Activated CD4-positive, alpha-beta T cell treated with anti-CD3 and anti-CD28 coated beads, Interleukin-2, amount 50 U/mL, for 1 hour (primary cell): ENCODE measurements around the gene DEXI.
"Not testable (repeated sequence)": the region's sequence is repeated elsewhere in the genome, so short reads cannot be mapped to it uniquely, and the experiment has no call there.

Experiments used
- DNase-seq: peaks from one replicate; pipeline ENCODE4 v3.0.0-alpha.2; 2020

DEXI gene

DNA sequence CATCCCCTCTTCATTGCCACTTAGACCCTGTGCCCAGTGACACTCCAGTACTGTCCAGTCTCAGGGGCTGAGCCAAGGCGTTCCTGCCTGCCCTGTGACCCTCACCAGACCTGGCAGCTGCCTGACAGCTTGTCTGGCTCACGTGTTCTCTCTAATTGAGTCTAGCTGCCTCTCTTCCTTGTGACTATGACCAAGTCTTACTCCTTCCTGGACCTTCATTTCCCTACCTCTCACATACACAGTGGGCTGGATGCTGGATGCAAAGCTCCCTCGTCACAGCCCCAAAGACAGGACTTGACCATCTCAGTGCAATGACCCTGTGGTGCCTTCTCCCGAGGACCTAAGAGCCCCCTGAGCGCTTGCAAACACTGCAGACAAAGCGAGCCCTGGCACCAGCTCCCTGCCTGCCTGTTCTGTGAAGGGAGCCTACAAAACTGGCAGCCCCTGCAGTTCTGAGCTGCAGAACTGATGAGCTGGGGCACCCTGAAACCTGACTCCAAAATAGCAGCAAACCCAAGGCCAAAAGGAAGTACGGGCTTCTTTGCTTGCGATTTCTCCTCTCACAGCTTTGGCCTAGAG lies 1.7 kb downstream of the DEXI start:
- DNase-seq, result no peak

DNA sequence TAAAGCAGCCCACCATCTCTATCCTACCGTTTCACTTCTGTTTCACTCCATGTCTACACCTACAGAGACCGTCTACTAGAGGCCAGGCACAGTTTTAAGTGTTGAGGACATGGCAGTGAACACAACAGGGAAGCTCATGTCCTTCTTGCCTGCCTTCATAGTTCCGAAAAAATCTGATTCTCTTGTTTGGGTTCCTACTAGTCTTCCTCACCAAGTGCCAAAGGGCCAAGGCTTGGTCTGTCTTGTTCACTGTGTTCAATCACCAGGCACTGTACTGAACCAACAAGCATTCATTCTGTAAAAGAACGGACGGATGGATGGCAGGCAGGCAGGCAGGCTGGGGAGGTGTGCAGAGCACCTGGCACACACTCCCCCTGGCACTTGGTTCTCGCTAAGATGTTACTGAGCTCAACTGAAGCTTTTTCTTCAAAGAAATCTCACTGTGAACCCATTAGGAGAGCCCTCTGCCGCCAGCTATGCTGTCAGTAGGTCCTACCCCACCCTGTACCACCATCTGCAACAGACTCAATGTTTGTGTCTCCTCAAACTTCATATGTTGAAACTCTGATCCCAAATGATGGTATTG lies 2.5 kb downstream of the DEXI start:
- DNase-seq, result no peak

DNA sequence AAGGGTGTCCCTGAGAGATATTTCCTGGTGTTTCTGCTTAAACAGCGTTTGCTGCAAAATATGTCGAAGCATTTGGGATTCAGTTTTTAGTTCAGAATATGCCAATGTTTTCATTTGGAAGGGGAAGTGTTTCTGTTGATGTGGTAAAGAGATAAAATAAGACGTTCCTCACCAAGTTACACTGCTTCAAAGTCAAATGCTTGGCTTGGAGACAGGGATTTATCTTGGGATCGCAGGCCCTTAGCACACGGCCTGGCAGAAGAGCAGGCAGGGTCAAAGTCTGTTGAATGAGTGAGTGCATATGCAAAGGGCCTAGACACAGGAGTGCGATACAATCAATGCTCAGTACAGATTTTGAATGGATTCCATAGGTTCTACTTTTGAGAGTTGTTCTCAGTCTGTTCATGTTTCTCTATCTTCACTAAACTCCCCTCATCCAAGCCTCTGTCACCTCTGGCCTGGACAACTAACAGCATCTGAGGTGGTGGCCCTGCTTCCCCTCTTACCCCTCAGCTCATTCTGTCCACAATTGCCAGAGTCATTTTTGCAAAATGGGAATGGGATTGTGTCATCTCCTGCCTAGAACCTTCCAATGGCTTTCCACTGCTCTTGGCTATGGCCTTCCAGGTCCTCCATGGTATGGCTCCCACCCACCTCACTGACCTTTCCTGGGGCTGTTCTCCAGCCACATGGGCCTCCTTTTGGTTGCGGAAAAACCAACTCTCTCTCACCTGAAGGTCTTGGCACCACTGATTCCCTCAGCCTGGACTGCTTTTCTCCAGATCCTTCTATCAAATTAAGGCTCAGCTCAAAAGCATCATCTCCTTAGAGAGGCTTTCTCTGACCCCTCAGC lies 3.2 kb downstream of the DEXI start:
- DNase-seq, result no peak

DNA sequence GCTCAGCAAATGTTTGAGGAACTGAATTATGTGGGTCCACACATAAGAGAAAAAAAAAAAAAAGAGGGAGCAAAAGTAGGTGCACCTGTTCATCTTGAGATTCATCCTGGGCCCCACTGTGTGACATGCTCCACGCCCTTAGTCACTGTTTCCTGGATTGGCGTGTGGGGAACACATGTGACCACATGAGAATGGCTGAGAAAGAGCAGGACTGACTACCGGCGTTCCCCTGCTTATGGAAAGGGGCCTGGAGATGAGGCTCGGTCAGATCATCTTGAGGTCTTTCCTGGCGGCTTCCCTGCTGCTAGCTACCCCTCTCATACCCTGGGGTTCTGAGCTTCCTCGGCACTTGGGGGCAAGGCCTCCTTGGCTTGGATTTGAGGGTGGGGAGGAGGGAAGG lies 3.9 kb downstream of the DEXI start:
- DNase-seq, result no peak

DNA sequence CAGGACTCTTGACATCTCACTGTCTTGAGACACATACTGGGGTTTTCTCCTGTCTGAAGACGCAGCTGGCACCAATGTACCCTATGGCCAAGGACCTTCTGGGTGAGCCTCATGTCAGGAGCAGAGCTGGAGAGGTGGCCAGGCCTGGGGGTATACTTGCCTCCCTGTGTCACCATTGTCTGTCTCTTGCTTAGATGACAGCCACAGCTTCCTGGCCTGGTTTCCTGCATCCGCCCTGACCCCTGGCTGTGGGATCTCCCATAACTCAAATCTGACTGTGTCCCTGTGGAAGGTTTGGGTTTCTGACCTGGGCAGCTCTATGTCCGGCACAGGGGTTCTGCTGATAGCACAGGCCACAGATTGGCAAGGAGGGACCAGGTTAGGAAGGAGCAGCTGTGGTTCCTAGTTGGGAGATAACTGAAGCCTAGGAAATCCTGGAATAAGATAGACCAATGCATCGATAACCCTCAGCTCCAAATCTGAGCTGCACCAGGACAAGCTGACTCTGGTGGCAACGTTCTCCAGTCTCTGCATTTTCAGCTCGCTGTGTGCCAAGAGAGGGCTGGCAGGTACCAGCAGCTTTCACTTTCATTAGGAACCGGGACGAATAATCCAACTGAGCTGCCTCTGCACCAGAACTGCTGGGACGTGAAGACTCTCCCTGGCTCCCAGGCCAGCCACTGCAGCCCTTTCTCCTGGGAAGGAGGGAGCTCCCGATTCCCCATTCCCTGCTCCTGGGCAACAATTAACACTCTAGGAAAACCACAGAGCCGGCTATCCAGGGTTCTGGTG lies 5.0 kb downstream of the DEXI start:
- no peak for DNase-seq

DNA sequence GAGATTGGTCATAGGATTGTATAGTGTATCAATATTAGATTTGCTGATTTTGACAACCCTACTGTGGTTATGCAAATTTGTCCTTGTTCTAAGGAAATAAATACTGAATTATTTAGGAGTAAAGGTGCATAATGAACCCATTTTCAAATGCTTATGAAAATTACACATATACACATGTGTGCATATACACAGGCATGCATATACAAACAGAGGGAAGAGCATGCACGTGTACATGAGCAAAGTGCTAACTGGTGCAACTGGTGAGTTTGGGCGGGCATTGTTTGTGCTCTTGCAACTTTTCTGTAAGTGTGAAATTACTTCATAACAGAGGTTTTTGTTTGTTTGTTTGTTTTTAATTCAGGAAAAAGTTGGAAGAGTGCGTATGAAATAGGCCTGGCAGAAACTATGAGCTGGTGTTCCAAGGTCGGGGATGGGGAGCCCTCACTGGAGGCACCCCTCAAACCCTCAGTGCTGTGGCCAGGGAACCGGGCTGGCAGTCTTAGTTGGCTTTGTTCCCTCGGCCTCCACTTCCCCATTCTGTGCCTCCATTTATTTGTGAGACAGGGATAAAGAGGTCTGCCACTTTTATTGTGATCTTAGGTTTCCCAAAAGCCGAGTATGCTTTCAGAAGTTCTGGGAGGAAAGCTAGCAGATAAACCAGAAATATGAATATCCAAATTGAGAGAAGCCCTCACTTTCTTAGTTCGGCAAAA lies 5.8 kb downstream of the DEXI start:
- DNase-seq, result no peak

DNA sequence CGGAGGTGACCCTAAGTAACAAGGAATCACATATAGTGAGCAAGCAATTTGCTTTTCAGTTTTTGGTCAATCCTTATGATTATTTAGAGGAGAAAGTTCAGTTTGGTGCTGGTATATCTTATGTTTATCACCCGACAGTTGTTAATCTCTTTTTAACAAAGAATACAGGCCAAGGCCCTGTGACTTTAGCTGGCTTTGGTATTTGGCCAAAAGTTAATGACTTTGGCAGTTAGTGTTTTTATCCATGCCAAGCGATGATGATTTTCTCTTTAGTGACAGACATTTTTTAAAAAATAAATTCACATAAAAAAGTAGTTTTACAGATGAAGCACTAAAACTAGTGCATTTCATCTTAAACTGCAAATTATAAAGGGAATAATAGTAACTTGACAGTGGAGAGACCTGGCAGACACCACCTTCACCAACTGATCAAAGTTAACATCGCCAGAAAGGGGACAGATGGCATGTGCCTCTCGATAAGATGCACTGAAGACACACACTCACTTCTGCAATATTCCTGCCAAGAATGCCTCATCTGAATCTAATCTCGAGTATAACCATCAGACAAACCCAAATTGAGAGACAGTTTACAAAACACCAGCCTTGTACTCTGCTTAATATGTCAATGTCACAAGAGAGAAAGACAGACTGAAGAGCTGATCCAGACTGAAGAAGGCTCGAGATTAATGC lies 6.9 kb downstream of the DEXI start:
- no peak for DNase-seq

DNA sequence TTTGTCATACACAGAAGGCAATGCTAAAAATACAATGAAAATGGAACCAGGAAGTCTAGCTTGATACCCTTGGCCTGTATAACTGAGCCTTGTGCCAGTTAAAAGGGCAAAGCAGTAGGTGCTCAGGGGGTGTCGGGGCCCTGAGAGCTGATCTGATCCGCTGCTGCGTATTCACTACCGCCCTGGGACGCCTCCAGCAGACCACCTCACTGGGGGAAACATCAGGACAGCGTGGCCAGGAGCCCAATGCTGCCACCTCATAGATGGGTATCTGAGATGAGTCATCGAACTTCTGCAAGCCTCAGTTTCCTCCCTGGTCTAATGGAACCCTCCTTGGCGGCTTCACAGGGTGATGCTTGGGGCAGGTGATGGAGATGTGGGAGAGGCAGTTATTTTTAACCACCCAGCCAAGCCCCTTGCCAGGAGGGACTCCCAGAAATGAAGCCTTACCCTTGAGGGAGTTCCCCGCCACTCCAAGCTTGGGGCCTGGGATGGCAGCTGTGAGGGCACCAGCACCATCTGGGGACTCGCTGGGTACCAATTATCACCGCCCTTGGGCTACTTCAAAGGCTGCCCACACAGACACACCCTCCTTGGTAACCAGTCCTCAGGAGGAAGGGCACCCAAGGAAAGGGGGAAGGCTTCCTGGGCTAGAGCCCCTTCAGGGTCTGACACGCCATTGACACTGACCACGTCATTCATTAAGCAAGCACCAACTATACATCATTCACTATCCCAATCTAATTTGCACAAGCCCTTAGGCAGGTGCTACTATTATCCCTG lies 7.8 kb downstream of the DEXI start:
- DNase-seq, result no peak

DNA sequence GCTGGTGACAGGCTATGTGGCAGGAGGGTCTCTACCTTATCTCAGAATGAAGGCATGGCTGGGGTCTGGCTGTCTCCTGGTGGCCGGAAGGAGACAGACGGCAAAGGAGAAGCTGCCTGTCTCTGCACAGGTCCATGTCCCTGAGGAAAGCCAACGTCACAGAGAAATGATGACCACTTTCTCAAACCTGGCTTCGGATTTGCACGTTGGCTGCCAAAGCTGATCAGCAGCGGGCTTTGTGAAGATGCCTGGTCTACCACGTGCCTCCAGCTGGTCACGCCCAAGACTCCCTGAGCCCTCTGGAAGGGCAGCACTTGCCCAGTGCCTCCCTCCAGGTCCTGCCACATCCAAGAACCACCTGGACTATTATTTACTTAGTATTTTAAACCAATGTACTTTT lies 8.4 kb downstream of the DEXI start:
- no peak for DNase-seq

DNA sequence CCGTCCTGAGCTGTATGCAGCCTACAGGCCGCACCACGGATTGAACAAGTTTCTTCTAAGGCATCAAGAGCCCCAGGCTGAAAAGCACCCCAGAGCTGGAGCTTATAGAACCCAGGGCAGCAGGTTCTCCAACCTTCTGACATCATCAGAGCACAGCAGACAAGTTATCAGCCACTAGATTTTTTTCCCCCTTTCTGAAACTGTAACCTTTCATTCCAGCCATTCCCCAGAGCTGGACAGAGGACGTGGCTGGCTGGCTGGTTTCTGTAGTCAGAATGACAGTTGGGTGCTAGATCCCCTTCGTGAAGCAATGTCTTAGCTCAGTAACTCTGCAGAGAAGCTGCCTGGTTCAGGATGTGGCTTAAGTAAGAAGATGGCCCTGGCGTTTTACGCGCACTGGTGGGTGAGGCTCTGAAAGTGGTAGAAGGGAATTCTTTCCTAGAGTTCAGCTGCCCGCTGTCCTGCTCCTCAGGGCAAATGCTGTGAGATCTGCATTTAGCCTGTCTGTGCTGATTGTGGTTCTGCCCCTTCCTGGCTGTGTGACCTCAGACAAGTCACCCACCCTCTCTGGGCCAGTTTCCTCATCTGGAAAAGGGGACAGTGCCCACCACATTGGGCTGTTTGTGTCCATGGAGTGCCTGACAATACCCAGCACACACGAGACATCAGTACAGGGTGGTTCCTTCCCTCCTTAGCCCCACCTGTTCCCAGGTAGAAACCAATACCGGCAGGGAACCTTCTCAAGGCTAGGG lies 9.1 kb downstream of the DEXI start:
- no peak for DNase-seq

DNA sequence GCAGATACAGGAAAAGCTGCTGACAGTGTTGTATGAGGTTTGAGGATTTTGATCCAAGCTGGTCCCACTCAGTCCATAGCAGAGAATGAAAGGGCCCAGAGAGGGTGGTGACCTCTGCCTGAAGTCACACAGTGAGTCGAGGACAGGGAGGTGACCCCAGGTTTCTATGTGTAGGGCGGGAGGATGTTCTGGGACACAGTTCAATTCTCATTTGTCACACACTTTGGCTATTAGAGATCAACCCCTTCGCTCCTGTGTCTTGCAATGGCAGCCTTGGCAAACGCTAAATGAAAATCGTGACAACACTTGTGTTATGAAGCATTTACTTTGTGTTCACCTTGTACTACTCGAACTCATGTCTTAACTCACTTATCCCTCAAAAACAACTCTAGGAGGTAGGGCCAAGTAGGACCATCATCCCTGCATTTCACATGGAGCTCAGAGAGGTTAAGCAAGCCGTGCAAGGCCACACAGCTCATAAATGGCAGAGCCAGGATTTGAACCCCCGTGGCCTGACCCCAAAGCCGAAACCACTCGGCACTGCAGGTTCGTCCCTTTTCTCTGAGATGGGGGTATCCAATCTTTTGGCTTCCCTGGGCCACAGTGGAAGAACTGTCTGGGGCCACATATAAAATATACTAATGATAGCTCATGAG lies 10.2 kb downstream of the DEXI start:
- DNase-seq, result no peak

DNA sequence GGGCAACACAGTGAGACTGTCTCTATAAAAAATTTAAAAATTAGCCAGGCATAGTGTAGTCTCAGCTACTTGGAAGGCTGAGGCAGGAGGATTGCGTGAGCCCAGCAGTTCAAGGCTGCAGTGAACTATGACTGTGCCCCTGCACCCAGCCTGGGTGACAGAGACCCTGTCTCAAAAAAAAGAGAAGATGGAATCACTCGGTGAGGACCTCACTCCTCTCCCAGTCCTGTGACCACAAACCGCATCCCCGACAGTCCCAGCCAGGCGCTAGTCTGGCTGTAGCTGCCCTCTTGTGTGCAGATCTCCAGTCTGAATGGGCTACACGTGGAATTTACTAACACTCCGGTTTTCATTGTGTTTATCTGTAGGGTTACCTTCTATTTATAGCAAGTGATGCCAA lies 11.1 kb downstream of the DEXI start:
- no peak for DNase-seq

DNA sequence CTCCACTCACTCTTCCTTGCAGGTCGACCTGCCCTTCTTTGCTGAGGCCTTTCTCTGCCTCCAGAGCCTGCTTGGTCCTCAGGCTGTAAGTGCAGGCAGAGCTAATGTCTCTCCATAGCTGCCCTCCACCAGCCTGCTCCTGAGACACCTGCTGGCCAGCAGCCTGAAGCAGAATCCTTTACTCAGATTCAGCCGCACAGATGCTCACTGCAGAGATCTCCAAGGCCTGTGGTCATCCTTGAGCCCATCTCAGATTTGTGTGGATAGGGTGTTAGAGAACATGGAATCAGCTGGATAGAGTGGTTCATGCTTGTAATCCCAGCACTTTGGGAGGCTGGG lies 11.5 kb downstream of the DEXI start:
- no peak for DNase-seq

DNA sequence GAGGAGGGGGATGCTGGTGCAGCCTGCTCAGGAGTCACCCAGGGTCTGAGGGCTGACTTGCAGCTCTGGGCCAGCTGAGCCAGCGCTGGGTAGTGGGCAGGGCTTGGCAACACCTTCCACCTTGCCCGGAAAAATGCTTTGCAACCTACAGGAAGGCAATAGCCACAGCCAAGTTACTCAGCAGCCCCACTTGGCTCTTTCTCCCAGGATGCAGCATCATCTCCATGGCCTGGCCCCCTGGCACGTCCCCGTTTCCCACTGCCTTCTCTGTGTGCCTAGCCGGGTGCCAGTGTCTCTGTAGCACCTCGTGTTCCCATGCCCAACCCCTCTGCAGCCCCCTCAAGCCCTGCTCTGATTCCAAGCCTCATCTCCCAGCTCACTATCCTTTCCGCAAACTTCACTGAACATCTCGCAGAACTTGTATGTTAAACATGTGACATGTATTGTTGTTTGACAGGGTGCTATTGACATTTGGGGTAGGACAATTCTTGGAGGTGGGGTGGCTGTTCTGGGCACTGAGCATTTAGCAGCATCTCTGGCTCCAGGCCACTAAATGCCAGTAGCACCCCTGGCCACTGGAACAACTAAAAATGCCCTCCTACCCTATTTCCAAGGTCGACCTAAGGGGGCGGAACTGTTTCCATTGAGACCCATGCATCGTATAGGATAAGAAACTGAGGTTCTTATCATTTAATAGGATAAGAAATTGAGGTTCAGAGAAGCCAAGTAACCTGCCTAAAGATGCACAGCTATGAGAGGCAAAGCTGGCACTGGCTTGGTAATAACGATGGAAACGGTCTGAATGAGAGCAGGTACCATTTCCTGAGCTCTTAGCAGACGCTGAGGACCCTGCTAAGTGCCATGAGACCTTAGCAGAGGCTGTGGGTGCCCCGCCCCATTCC lies 12.2 kb downstream of the DEXI start:
- no peak for DNase-seq

DNA sequence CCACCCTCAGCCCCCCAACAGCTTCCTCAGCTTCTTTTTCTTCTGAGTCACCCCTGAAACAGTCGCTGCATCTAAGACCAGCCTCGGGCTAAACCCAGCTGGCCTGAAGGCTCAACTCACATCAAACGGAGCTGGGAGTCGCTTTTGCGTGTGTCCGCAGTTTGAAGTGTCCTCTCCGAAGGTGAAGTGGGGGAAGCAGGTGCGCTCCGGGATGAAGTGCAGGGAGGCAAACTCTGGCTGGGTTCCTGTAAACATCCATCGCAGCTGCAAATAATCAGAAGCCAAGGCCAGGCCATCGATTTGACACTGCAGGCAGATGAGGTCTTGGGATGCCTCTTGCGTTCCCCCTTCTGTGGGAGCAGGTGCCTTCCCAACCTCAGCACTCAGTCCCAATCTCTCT lies 13.2 kb downstream of the DEXI start:
- DNase-seq, result not testable (repeated sequence)

DNA sequence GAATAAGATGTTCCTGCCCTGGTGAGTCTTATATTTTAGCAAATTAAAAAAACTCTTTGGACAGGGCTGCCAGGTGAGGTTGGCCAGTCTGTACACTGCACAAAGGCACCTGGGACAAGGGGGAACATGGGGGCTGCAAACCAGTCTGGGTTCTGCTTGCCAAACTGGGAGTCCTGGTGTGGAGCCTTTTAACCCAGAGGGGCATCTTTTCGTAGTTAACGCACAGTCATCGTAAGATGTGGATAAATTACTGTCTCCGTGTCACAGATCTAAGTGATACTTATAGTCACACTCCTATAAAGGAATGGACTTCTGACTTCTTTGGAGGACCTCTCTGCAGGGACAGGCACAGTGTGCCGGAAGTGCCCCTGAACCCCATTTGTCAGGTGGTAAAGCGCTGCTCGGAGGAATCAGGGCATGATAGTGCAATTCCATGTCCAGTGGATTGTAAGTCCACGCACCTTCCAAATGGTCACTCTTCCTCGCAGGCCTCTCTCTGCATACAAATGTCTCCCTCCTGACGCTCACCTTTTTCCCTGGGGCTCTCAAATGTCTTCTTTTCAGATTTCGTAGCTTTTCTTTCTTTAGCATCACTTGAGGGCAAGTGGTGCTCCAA lies 14.7 kb downstream of the DEXI start:
- no peak for DNase-seq

DNA sequence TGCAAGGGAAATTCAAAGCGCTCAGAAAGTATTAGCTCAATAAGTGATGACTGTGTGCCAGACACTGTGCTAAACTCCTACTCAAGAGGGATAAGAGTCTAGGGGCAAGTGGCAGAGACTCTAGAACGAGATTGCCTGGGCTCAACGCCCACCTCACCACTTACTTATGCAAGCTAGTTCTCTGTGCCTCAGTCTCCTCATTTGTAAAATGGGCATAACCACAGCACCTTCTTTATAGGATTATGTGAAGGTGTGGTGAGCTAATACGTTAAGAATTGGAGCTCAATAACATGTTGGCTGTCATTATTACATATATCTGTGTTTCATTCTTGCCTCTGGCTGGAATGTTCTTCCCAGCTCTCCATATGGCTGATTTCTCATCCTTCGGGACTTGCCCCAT lies 15.4 kb downstream of the DEXI start:
- no peak for DNase-seq

DNA sequence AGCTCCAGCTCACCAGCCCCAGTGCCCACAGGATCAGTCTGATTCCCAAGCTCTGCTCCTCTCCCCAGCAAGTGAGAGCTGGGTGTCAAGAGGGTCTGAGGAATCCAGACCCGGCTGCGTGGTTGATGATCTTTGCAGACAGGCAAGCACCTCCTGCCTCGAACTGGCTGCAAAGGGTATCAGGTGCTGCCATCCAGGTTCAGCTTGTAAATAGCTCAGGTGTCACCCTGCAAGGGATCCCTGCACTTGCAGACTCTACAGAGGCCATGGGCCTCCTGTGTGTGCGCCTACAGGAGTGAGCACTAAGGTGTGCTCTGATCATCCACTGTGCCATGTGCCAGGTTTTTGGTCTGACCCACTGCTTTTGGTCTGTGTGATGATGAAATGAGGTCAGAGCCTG lies 16.2 kb downstream of the DEXI start:
- DNase-seq, result no peak

DNA sequence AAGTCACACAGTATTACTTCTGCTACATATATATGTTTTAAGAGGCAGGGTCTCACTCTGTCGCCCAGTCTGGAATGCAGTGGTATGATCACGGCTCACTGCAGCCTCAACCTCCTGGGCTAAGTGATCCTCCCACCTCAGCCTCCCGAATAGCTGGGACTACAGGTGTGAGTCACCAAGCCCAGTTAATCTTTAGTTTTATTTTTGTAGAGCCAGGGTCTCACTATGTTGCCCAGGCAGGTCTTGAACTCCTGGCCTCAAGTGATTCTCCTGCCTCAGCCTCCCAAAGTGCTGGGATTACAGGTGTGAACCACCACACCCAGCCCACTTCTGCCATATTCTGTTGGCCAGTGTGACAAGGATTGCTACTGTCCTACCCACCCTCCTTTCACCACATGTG lies 17.0 kb downstream of the DEXI start:
- not testable (repeated sequence) for DNase-seq
